Testis (tissue), 2 donors: ENCODE results near the gene IFT43.

Experiments used
- CTCF ChIP-seq, 3 experiments: fragments of 450-650 bp in 2 of 3; fragments of 200-600 bp in 1 of 3; sonication (generic) in 1 of 3; IDR thresholded peaks; one replicate each; pipeline ENCODE4 v1.5.1; 2016 to 2019; ENCODE audit warnings: antibody characterized with exemption in 3 of 3, mild to moderate bottlenecking in 2 of 3, moderate library complexity in 1 of 3
- POLR2A ChIP-seq: fragments of 450-650 bp; IDR thresholded peaks from one replicate; pipeline ENCODE4 v1.6.1; 2017; ENCODE audit warnings: antibody characterized with exemption, mild to moderate bottlenecking, moderate library complexity

DNA sequence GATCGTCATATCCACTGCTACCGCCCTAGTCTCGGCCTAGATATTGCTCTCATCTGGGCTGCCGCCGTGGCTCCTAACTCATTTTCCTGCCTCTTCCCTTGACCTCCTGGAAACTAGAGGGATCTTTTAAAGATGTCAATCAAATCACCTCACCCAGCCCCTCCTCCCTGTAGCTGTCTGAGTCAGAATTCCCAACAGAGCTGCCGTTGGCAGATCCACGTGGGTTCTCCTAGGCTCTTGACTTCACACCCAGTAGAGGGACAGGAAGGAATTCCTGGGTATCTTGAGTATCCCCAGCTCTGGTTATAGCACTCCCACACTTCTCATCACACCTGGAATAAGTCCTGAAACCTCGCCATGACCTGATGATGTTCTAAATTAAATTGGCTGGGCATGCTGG lies 15.7 kb upstream of the IFT43 start:
- TF ChIP-seq CTCF (IDR thresholded peaks at IDR 0.05) (no peak), POLR2A (no peak)
